ENCODE results near the gene LRRC4.

The LRRC4 gene

DNA sequence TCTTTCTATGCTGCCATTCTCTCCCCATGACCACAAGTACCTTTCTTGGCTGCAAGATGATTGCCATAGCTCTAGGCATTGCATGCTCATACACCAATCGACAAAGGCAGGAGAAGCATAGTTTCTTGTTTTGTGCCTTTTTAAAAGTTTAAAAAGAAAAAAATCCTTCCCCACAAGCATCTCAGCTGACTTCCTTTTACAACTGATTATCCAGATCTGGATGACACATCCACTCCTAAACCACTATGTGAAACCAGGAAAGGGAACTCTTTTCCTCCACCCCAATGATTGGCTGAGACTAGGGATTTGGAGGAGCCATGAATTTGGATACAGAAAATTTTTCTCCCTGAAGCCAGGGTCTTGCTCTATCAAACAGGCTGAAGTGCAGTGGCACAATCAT is 14.5 kb upstream of the LRRC4 start:
- H3K4me3 ChIP-seq (ENCODE audit: low read depth, low read length), result no peak overlapping the region
- TF ChIP-seq, protein P1, sequence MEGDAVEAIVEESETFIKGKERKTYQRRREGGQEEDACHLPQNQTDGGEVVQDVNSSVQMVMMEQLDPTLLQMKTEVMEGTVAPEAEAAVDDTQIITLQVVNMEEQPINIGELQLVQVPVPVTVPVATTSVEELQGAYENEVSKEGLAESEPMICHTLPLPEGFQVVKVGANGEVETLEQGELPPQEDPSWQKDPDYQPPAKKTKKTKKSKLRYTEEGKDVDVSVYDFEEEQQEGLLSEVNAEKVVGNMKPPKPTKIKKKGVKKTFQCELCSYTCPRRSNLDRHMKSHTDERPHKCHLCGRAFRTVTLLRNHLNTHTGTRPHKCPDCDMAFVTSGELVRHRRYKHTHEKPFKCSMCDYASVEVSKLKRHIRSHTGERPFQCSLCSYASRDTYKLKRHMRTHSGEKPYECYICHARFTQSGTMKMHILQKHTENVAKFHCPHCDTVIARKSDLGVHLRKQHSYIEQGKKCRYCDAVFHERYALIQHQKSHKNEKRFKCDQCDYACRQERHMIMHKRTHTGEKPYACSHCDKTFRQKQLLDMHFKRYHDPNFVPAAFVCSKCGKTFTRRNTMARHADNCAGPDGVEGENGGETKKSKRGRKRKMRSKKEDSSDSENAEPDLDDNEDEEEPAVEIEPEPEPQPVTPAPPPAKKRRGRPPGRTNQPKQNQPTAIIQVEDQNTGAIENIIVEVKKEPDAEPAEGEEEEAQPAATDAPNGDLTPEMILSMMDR (IDR thresholded peaks at IDR 0.05; ENCODE audit: low read depth, low read length), result no peak

DNA sequence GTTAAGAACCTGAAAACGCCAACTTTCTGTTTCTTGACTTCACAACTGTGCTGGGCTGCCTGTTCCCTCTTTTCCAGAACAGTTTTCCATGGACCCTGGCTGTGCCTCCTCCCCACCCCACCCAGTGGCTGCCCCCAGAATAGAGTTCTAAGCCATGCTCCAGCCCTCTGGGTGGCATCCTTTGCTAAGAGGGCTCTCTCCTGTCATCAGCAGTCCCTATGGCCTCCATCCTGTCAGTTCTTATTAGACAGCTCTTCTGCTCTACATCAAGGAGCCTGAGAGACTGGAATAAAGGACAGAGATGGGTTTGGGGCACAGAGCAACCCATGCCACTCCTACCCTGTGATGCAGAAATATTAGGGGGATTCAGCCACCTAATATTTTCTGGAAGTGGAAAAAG is 13.9 kb upstream of the LRRC4 start:
- TF ChIP-seq, protein P1 (IDR thresholded peaks at IDR 0.05; ENCODE audit: low read depth, low read length), result no peak
- H3K4me3 ChIP-seq (ENCODE audit: low read depth, low read length), result no peak overlapping the region

DNA sequence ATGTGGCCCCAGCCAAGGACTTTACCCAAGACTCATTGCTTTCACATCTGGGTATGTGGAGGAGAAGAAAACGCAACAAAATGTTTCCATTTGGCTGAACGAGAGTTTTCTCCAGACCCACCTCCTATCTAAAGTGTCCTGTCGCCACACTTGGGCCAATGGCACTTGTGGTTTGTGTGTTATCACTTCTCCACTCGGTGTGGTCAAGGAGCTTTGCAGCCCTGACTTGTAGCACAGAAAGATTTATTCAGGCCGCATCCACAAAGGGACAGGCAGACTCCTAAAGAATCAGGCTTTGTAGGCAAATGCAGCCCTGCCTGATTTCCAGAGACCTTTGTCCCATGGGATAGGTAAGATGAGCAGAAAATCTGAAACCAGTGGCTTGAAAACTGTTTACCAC is 12.8 kb upstream of the LRRC4 start:
- TF ChIP-seq, protein P1 (IDR thresholded peaks at IDR 0.05; ENCODE audit: low read depth, low read length), result no peak
- H3K4me3 ChIP-seq (ENCODE audit: low read depth, low read length), result no peak overlapping the region

GRCh38 chr7:128042012-128042411 is 10.8 kb upstream of the LRRC4 start:
- H3K4me3 ChIP-seq (ENCODE audit: low read depth, low read length), result no peak overlapping the region
- TF ChIP-seq, protein P1 (IDR thresholded peaks at IDR 0.05; ENCODE audit: low read depth, low read length), result no peak

DNA sequence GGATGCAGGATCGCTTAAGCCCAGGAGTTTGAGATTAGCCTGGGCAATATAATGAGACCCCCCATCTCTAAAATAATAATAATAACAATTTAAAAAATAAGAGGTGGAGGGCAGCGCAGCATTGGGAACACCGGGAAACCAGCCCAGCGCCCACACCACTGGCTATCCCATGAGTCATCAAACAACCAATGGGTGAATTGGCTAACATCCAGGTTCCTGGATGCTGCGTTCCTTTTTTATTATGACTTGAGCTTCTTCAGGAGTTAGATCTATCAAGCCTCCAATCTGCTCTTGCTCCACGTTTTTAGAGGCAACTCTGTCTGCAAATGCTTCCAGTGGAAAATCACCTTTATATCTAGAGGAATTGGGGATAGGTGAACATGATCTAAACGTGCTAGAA is 10.0 kb upstream of the LRRC4 start:
- TF ChIP-seq, protein P1 (IDR thresholded peaks at IDR 0.05; ENCODE audit: low read depth, low read length), result no peak
- no peak overlapping the region for H3K4me3 ChIP-seq (ENCODE audit: low read depth, low read length)

- TF ChIP-seq, protein P1 (IDR thresholded peaks at IDR 0.05; ENCODE audit: low read depth, low read length), result no peak
- H3K4me3 ChIP-seq (ENCODE audit: low read depth, low read length), result no peak overlapping the region
These were observed 9.0 kb upstream of the LRRC4 start for GRCh38 chr7:128040205-128040604.

GRCh38 chr7:128039544-128039953 is 8.3 kb upstream of the LRRC4 start:
- TF ChIP-seq, protein P1 (IDR thresholded peaks at IDR 0.05; ENCODE audit: low read depth, low read length), result no peak
- H3K4me3 ChIP-seq (ENCODE audit: low read depth, low read length), result no peak overlapping the region
